HG03097 (cell line): ENCODE data around the gene SOD2.

ENCODE experiments used
- ATAC-seq: cut with Tn5 transposase; IDR thresholded peaks from one replicate; pipeline ENCODE4 v1.9.1; 2021; ENCODE audit not compliant: unreplicated experiment, low FRiP score

The SOD2 gene

DNA sequence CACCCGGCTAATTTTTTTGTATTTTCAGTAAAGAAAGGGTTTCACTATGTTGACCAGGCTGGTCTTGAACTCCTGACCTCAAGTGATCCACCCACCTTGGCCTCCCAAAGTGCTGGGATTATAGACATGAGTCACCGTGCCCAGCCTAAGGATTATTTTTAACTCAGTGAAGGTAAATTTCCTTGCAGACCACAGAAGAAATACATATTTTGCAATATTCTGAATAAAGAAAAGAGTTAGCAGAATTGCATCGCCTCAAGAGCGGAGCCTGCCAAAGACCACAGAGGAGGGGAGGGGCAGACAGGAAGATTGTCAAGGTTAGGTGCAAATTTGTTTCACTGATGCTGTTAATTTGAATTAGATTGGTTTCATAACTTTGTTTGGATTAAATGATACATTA is 47.4 kb downstream of the SOD2 start:
- ATAC-seq: no peak
